HG03196 (cell line): ENCODE measurements around the gene SLC7A5.
"Not testable (repeated sequence)": the region's sequence is repeated elsewhere in the genome, so short reads cannot be mapped to it uniquely, and the experiment has no call there.

ENCODE experiments used
- ATAC-seq: cut with Tn5 transposase; IDR thresholded peaks from one replicate; pipeline ENCODE4 v1.9.1; 2021; ENCODE audit not compliant: unreplicated experiment

SLC7A5 gene

DNA sequence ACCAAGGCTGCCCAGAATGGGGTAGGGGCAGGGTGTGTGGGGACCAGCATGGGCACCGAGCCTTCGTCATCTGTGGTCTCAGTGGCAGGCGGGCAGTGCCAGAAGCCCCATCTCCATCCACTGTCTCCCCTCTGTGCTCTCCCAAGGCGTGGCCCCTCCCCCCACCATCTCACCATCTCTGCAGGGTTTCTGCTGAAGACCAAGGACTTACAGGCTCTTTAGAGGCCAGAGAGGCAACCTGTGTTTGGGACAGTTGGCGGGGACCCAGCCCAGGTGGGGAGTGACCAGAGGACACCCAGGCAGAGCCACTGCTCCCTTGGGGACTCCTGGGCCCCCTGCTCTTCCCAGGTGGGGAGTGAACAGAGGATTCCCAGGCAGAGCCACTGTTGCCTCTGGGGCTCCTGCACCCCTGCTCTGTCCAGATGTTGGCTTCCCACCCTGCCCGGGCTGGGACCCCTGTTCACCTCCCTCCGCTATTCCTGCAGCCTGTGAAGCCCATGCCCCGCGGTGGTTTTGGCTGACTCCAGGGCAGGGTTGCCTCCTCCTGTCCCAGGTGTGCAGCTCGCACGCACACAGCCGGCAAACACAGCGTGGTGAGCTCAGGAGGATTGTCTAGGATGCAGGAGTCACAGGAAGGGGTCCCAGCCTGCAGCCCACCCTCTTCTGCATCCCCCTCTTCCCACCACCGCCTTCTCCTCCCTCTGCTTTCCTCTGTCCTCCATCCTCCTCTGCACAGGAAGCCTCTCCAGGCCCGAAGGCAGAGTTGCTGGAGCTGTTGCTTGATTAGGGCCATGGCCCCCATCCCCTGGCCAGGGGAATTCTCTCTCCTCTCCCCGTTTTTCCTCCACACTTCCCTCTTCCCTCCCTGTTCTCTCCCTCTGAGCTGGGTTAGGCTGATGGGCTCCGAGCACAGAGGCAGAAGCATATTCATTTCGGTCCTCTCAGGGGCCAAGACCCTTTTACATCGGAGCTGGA, 45.0 kb downstream of the SLC7A5 start:
- ATAC-seq = no peak

DNA sequence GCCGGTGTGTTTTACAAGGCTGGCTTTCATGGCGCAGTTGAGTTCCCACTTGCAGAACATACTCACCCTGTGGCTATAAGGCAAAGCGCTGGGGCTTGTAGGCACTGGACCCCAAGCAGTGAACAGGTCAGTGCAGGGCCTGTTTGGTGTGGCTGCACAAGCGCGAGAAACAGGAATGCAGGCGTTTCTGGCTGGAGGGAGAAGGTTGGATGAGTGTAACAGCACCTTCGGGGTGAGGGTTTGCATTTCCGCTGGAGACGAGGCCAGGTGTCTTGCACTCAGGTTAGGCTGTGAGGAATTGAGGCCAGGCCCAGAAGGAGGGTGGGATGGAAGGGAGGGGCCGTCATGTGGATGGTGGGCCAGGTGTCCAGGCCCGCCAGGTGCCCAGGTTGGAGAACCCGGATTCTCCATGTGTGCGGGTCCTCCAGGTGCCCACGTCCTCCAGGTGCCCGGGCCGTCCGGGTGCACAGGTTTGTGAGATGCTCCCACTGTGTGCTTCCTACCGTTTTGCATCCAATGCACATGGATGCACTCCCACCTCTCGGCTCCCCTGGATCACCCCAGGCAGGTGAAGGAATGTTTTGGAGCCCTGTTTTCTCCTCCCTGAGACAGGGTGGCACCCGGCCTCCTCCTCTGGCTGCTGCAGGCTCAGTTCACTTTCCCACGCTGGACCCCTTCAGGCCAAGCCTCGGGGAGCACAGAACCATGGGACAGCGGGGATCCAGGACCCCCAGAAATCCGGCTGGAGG, 46.0 kb downstream of the SLC7A5 start:
- no peak for ATAC-seq

DNA sequence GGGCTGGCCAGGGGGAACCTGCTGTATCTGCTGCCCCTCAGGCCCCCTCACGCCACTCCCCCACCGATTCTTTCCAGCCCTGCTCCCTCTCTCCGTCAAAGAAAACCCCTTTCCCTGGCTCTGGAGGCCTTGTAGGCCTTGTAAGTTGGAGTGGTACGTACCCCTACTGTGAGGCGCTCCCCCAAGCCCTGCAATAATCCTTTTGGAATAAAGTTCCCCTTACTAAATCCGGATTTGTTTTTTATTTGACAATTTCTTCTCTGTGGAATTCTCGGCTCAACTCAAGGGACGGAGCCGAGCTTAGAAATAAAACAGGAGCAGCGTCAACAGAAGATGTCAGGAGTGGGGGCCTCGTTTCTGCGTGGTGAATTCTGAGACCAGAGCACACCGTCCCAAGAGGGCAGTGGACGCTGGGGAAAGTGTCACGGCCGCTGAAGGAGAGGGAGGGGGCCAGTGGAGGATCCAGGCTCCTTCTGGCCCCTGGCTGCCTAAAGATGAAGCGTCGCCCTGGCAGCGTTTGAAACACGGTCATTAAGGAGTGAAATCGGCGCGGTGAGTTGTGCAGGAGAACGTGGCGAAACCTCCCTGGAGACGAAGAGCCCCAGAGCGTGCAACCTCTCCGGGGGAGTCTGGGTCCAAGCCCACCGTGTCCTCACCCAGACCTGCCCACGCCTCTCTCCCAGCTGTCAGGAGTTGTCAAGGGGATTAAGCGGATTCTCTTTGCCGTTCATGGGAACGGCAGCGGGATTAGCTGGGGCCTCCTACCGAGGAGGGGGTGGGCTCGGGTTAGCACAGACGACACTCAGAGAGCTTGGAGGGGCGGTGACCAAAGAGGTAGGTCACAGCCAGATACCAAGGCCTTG, 47.0 kb downstream of the SLC7A5 start:
- no peak for ATAC-seq

DNA sequence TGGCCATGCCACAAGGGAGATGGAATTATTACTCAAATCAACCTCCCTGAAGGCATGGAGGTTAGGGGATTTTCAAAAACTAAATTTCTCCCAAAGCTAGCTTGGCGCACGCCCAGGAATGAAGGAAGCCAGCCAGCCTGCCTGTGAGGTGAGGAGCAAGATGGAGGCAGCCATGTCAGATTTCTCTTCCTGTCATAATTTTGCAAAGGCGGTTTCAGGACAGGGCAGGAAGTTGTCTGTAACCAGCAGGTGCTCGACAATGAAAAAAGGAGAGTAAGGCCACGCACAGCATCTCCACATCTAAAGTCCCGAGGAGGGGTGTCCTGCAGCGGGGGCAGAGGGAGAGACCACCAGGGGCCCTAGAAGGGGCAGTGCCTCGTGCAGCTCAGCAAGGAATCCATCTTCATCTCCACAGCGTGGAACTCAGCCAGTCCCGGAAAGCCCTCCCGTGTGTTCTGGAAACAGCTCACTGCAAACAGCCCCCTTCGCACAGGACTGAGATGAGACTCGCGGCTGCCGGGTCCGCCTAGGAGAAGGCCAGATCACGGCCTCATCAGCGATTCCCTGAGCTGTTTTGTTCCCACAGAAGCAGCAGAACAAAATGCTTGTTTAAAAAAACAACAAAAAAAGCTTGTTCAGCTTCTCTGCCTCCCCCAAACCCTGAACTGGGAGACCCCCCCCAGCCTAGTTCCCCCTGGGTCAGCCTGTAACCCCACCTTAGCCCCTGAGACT, 47.8 kb downstream of the SLC7A5 start:
- no peak for ATAC-seq

DNA sequence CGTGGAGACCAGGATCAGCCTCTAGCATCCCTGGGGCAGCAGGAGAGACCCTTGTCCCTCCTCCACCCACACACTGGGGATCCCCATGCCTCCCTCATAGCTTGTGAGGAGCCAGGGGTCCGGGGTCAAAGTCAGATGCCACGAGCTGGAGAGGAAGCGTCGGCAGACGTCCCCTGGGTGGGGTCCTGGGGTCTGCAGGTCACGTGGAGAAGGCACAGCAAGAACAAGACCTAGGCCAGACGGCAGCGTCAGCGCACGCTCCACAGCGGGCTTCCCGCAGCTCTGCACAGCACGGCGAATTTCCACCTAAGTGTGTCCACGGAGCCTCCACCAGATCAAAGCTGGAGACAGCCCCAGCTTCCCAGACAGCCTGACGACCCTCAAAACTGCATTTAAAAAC, 49.3 kb downstream of the SLC7A5 start:
- no peak for ATAC-seq

DNA sequence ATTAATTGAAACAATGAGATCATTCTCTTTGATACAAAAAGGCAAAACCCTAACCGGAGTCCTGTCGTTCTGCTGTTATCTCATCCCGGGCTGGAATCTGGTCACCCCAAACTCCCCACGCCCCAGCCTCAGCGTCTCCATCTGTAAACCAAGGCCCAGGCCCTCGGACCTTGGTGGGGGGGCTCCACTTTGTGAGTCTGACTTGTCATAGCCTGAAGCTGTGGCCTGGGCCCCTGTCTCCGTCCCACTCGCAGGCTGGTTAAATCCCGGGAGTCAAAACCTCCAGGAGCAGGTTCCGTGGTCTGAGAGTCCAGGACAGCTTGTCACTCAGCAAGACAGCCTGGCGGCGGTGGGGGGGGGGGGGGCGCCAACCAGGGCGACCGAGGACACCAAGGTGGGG, 50.0 kb downstream of the SLC7A5 start:
- ATAC-seq = no peak

DNA sequence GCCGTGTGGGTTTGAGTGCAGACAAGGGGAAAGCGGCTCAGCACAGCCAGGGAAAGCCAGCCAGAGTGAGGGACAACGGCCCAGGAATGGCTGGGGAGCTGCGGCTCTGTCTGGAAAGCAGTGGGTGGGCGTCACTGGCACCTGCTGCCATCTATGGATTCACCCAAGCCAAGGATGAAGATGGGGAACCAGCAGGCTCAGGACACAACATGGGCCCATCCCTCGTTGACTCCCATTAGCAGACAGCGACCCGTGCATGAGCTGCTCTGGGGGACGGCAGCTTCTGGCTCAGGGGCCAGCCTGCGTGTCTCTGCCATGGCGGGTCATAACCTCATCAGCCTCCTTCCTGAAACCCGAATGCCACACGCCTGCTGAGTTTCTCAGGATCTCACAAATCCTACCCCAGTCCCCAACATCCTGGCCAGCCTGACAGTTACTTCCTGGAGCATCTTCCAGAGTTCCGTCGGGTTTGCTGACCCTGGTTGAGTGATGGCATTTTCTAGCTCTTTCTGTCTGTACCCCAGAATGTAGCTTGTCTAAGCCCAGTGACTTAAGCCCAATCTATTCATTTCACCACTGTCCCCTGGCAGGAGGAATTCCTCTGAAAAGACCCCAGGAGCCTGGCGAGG, 50.7 kb downstream of the SLC7A5 start:
- ATAC-seq = no peak

DNA sequence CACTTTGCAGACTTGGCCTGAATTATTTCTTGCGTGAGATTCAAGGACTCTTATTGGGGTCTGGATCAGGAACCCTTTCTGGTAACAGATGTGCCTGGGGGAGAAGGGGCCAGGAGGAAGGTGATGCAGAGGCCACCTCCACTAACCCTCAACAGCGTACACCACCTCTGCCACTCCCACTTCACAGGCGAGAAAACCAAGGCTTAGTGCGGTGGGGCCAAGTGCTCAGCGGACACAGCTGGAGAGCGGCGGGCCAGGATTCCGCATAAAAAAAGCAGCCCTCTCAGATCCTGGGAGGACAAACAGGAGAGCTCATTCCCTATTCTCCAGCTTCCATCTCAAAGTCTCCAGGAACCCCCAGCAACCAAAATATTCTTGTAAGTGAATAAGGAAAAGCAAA, 51.4 kb downstream of the SLC7A5 start:
- ATAC-seq = no peak

DNA sequence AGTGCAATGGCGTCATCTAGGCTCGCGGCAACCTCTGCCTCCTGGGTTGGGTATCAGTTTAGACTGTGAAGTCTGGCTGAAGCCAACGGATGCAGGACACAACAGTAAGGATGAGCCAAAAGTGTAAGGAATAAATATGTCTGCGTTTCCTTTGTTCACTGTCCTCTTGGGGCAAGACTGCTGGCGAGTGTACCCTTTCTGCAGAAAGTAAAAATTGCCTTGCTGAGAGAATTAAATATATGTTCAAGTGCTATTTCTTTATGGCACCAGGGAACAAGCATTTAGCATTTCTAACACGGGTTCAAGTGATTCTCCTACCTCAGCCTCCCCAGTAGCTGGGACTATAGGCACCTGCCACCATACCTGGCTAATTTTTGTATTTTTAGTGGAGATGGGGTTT, 51.9 kb downstream of the SLC7A5 start:
- not testable (repeated sequence) for ATAC-seq

DNA sequence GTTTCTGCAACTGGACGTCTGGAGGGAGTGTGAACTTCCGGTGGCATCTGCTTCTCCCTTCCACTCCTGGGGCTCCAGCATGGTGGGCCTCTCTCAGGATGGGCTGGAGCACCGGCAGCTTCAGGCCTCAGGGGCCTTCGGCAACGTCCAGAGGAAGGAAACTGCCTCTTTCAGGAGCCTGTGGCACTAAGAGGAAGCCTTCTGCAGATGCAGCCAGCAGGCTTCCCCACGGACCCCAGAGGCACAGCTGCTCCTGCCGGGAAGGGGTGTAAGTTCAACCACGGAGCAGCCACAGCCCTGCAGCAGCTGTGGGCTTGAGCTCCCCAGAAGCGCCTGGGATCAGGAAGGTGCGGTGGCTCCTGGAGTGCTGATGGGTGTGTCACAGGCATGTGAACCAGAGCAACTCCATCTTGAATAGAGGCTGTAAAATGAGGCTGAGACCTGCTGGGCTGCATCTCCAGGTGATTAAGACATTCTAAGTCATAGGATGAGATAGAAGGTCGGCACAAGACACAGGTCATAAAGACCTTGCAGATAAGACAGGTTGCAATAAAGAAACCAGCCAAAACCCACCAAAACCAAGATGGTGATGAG, 52.7 kb downstream of the SLC7A5 start:
- no peak for ATAC-seq

DNA sequence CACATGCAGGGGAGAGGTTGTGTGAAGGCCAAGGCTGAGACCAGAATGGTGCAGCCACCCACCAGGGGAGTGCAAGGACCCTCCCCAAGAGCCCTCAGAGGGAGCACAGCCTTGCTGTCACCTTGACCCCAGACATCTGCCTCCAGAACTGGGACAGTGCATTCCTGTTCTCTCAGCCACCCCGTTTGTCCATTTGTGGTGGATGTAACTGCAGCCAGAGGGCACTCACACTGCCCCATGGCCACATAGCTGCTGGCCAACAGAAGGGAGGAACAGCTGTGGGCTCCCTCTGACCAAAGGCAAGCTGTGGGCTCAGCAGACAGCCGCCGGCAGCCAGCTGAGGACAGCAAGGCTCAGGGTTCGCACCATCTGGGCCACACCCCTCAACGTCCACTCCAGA, 53.7 kb downstream of the SLC7A5 start:
- ATAC-seq = no peak

DNA sequence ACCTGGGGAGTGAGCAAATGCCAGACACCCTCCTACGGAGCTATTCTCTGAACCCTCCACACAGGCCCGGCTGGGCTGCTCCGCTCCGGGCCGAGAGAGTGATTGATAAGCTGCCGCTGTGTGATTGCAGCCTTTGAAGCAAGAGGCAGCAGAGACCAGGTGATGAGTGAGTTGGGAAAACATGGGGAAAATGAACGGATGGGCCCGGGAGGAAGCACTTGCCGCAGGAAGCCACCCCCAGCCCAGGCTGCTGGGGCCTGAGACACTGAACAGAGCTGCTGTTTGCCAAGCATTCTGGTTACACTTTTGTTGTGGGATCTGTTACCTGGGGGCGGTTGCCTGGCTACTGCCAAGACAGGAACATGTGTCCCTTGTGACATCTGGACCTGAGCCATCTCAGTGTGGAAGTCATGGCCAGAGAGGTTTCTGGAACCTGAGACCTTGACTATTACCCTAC, 57.1 kb downstream of the SLC7A5 start:
- no peak for ATAC-seq

DNA sequence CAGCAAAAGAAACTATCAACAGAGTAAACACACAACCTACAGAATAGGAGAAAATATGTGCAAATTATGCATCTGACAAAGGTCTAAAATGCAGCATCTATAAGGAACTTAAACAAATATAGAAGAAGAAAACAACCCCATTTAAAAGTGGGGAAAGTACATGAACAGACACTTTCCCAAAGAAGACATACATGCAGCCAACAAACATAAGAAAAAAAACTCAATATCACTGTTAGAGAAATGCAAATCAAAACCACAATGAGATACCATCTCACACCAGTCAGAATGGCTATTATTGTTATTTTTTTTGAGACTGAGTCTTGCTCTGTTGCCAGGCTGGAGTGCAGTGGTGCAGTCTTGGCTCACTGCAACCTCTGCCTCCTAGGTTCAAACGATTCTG, 57.9 kb downstream of the SLC7A5 start:
- ATAC-seq = not testable (repeated sequence)

DNA sequence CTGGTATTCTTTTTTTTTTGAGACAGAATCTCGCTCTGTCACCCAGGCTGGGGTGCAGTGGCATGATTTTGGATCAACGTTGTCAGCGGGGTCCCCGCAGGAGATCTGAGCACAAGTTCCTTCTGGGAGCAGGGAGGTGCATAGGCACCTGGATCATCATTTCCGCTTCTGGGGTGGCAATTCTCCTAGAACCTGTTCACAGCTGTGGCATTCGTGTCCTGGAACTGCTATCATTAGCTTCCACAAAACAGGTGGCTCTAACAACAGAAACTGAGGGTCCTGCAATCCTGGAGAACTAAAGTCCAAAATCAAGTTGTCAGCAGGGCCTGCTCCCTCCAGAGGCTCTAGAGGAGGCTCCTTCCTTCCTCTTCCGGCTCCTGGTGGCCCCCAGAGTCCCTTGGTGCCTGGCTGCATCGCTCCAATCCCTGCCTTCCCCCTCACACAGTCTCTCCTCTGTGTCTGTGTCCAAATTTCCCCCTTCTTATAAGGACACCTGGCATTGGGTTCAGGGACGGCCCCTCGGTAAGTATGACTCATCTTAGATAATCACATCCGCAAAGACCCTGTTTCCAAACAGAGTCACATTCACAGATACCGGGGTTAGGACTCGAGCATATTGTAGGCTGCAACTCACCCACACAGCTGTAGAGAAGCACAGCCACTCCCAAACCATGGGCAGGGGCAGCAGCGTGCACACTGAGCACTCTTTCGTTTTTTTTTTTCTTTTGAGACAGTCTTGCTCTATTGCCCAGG, 60.0 kb downstream of the SLC7A5 start:
- ATAC-seq = peak; percentile 50

DNA sequence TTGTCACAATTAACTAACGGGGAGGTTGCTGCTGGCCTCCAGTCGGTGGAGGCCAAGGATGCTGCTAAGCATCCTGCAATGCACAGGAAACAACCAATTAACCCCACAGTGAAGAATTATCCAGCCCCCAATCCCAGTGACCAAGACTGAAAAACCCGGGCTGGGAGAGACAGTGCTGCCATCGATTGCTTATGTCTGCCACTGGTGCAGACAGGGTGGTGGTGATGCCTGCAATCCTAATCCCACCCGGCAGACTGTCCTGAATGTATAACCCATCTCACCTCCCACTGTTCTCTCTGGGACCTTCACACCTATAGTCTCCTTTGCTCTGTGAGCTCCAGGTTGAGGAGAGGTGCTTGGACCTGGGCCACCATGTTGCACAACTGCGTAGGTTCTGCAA, 61.2 kb downstream of the SLC7A5 start:
- no peak for ATAC-seq

DNA sequence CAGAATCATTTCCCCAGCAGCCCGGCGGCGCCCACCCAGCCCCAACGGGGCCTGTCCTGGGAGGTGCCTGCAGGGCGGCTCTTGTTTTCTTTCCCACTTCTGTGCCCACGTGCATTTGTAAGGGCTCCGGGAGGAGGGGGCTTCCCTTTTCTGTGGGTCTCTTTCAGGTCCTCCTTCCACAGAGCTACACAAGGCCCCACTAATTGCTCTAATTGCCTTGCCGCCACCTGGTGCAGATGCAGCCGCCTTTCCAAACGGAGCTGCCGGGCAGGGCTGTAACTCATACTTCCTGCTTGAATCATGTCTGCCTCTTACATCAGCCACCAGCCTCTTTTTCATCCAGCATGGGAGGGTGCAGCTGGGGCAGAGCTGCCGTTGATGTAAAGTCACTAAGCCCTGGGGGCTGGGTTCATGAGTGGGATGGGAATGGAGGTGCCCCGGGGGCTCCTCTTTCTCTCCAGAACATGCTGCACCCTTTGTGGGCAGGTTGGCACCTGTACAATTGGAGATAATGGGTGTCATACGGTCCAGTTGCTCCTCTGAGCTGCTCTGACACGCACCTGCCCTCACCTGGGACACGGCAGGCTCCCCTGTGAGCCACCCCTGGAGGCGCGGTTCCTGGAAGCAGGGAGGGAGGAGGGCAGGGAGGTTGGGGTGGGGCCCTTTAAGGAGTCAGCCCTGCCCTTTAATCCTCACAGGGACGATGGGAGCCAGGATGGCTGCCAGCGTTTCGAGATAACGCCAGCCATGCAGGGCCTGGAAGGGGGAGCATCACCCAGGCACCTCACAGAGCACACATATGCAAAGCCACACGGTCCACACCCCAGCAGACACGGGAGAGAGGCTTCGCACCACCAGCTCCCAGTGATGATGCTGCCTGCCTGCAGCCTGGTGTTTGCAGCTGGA, 62.4 kb downstream of the SLC7A5 start:
- no peak for ATAC-seq

DNA sequence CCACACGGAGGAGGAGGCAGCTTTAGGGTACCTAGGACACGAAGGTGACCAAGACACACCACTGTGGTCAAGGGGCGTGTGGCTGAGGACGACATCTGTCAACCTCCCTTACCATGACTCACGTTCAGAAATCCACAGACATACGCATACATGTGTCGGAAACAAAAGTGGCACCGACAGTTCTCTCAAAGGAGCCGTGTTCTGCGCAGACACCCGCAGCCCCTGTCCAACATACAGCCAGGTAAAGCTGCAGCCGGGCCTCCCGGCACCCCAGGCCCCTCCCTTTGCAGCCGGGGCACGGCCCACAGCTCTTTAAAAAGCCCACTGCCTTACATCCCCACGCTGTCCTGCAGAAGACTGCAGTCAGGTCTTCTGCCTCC, 63.1 kb downstream of the SLC7A5 start:
- ATAC-seq = no peak

DNA sequence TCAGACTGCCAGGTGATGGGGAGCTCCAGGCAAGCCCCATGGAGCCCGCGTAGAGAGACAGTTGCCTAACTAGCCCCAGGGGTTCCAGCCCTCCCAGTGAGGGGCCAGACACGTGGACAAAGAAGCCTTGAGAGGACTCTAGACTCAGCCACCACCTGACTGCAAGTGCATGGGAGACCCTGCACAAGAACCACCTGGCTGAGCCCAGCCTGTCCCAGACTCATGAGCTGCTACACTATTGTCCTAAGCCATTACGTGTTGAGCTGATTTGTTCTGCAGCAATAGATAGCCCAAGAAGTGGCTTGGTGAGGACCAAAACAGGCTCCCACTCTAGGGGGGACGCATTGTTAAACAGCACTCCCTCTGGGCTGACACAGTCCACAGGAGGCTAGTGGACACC, 65.9 kb downstream of the SLC7A5 start:
- ATAC-seq = no peak
